ENCODE measurements around the gene COX6A2.

GRCh38 chr16:31440516-31441184 lies 12.5 kb upstream of the COX6A2 start:
- TF ChIP-seq POLR2A (IDR thresholded peaks at IDR 0.05) (no peak), CTCF (IDR thresholded peaks at IDR 0.05) (no peak), EP300 (IDR thresholded peaks at IDR 0.05) (no peak)

Measured in tibial nerve (tissue), 4 donors.